ENCODE results near the gene CD274.

DNA sequence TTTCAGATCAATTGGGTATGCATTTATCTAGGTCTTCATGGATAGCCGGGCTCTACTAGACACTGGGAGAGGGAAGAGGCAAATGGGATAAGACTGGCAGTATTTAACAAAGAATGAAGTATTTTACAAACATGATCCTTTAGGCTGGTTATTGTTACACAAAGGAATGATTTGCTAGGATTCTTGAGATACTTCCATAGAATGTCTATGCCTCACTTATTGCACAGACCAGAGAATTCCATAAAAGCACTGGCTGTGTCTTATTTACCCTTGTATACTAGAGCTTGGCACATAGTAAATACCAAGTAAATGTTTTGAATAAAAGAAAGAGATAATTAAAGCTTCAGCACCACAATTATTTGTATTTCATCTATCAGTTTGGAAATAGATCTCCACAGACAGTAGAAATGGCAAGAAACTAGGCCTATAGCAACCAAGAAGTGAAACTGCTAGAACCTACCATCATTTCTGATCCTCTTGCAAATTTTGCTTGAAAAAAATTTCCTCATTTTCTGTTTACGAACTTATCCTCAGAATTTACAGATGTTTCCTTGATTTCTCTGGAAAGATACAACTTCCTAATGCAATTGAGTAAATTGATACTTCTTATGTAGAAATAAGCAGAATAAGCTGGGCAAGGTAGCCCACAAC, 63.7 kb downstream of the CD274 start:
- TF ChIP-seq, protein P1, sequence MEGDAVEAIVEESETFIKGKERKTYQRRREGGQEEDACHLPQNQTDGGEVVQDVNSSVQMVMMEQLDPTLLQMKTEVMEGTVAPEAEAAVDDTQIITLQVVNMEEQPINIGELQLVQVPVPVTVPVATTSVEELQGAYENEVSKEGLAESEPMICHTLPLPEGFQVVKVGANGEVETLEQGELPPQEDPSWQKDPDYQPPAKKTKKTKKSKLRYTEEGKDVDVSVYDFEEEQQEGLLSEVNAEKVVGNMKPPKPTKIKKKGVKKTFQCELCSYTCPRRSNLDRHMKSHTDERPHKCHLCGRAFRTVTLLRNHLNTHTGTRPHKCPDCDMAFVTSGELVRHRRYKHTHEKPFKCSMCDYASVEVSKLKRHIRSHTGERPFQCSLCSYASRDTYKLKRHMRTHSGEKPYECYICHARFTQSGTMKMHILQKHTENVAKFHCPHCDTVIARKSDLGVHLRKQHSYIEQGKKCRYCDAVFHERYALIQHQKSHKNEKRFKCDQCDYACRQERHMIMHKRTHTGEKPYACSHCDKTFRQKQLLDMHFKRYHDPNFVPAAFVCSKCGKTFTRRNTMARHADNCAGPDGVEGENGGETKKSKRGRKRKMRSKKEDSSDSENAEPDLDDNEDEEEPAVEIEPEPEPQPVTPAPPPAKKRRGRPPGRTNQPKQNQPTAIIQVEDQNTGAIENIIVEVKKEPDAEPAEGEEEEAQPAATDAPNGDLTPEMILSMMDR (IDR thresholded peaks at IDR 0.05; ENCODE audit: low read length), result no peak
- TF ChIP-seq EZH2phosphoT487 (IDR thresholded peaks at IDR 0.05; ENCODE audit: low read length), result no peak

Measured in MM.1S (cell line).